DMS53 treated with DMSO at 0.1 percent for 48 hours (cell line): ENCODE results near the gene GLCCI1.
"Not testable (repeated sequence)": the region's sequence is repeated elsewhere in the genome, so short reads cannot be mapped to it uniquely, and the experiment has no call there.

ENCODE experiments used
- DNase-seq: peaks from one replicate; lab custom pipeline; 2025; ENCODE audit not compliant: unreplicated experiment; lab: John Stamatoyannopoulos, UW

The GLCCI1 gene

GRCh38 chr7:8042796-8043535 lies 74.4 kb downstream of the GLCCI1 start:
- no peak for DNase-seq

GRCh38 chr7:8044761-8045430 lies 76.3 kb downstream of the GLCCI1 start:
- no peak for DNase-seq

- DNase-seq: not testable (repeated sequence)
Observed at GRCh38 chr7:8048067-8048466, 79.5 kb downstream of the GLCCI1 start.

- no peak for DNase-seq
Observed at GRCh38 chr7:8051373-8051772, 82.8 kb downstream of the GLCCI1 start.

- DNase-seq: no peak
Observed at GRCh38 chr7:8051998-8052397, 83.4 kb downstream of the GLCCI1 start.

- no peak for DNase-seq
Observed at GRCh38 chr7:8052824-8053223, 84.2 kb downstream of the GLCCI1 start.

- no peak for DNase-seq
Observed at GRCh38 chr7:8056439-8056838, 87.8 kb downstream of the GLCCI1 start.

GRCh38 chr7:8057566-8057965 lies 89.0 kb downstream of the GLCCI1 start:
- no peak for DNase-seq

- DNase-seq: no peak
Observed at GRCh38 chr7:8058322-8058721, 89.7 kb downstream of the GLCCI1 start.

- no peak for DNase-seq
Observed at GRCh38 chr7:8058852-8059251, 90.3 kb downstream of the GLCCI1 start.

- no peak for DNase-seq
Observed at GRCh38 chr7:8060241-8060640, 91.6 kb downstream of the GLCCI1 start.

GRCh38 chr7:8063300-8063699 lies 94.7 kb downstream of the GLCCI1 start:
- DNase-seq: not testable (repeated sequence)

GRCh38 chr7:8063706-8064297 lies 95.2 kb downstream of the GLCCI1 start:
- no peak for DNase-seq

GRCh38 chr7:8064828-8065227 lies 96.2 kb downstream of the GLCCI1 start:
- no peak for DNase-seq

- DNase-seq: no peak
Observed at GRCh38 chr7:8065356-8065813, 96.8 kb downstream of the GLCCI1 start.

GRCh38 chr7:8068892-8069686 lies 100.5 kb downstream of the GLCCI1 start:
- no peak for DNase-seq

- DNase-seq: no peak
Observed at GRCh38 chr7:8070451-8071180, 102.0 kb downstream of the GLCCI1 start.

- no peak for DNase-seq
Observed at GRCh38 chr7:8078418-8078817, 109.8 kb downstream of the GLCCI1 start.

- no peak for DNase-seq
Observed at GRCh38 chr7:8082762-8083161, 114.2 kb downstream of the GLCCI1 start.

- DNase-seq: no peak
Observed at GRCh38 chr7:8084836-8085235, 116.2 kb downstream of the GLCCI1 start.

- DNase-seq: no peak
Observed at GRCh38 chr7:8085420-8085819, 116.8 kb downstream of the GLCCI1 start.
